ENCODE results near the gene CCDC149. TPM values are rescaled to one million over a fixed set of nuclear protein-coding genes. Genes with fewer than 3 reads are reported as not detected.

The CCDC149 gene
- total RNA-seq, 2 experiments from 2014 or later, result 0.25 to 0.69 TPM

DNA sequence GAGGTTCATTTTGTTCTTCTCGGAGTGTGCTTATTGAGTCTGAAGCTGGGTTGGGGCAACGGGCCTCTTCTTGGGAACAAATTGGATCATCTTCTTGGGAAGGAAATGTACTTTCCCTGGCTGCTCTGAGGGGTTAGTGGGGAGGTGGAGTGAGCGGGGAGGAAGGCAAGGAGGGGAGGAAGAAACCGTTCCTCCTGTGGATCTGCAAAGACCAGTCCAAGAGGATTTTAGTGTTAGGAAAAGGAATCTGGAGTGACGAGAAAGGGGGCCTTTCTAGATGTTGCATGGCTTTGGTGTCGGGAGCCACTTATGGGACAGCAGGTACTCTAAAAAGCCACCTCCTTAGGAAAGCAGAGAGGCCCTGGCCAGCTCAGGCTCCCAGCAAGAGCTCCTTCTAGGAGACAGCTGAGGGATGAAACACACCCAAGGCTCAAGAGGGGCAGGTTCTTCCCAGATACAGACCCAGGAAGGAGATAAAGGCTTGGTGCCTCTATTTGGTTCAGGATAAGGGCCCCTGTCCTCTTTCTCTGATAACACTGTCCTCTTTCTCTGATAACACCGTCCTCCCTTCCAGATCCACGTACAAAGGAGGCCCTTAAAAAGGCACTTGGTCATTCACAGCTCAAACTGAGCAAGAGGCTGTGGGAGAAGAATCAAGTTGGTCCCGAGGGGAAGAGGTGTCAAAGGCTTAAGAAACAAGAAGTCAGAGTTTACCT, 117.0 kb downstream of the CCDC149 start:
- no peak overlapping the region for H3K27ac Mint-ChIP-seq
- Histone ChIP-seq H3K4me3 (ENCODE audit: low read length) (no peak overlapping the region), H3K4me1 (ENCODE audit: insufficient read depth, low read length) (no peaks in the 10 kb centered on the region), H3K9me3 (ENCODE audit: control insufficient read depth in 1 of 2, insufficient read depth in 1 of 2, low read length in 2 of 2) (peaks cover 0 to 14% of the 10 kb centered on the region in 2 experiments), H3K36me3 (ENCODE audit: insufficient read depth, low read length) (no peaks in the 10 kb centered on the region), H3K27me3 (ENCODE audit: control insufficient read depth in 1 of 2, insufficient read depth in 2 of 2, low read length in 2 of 2) (peaks cover 15 to 26% of the 10 kb centered on the region in 2 experiments), H3K27ac (ENCODE audit: low read depth in 1 of 2, low read length in 2 of 2) (no peak overlapping the region)
- no peaks in the 10 kb centered on the region for H3K36me3 Mint-ChIP-seq (ENCODE audit: low read depth)
- ATAC-seq (ENCODE audit: poor library complexity), result no peak
- no peaks in the 10 kb centered on the region for H3K9me3 Mint-ChIP-seq
- no peak overlapping the region for H3K4me3 Mint-ChIP-seq
- no peak for DNase-seq
- peaks cover 46% of the 10 kb centered on the region for H3K27me3 Mint-ChIP-seq
- CTCF ChIA-PET, result no interaction called here
- no peak for TF ChIP-seq CTCF (IDR thresholded peaks at IDR 0.05)
- no peaks in the 10 kb centered on the region for H3K4me1 Mint-ChIP-seq (ENCODE audit: low read depth)
- POLR2A ChIA-PET, result no interaction called here
- intact Hi-C loops (cut with DNase I, micrococcal nuclease), result no loop called here

- intact Hi-C loops (cut with DNase I, micrococcal nuclease), result no loop called here
- DNase-seq (no peak), ATAC-seq (ENCODE audit: poor library complexity) (no peak)
- no peak for TF ChIP-seq CTCF (IDR thresholded peaks at IDR 0.05)
- peaks cover 44% of the 10 kb centered on the region for H3K27me3 Mint-ChIP-seq
- Histone ChIP-seq H3K36me3 (ENCODE audit: insufficient read depth, low read length) (no peaks in the 10 kb centered on the region), H3K4me3 (ENCODE audit: low read length) (no peak within 1 kb of the TSS), H3K9me3 (ENCODE audit: control insufficient read depth in 1 of 2, insufficient read depth in 1 of 2, low read length in 2 of 2) (peaks cover 0 to 14% of the 10 kb centered on the region in 2 experiments), H3K27me3 (ENCODE audit: control insufficient read depth in 1 of 2, insufficient read depth in 2 of 2, low read length in 2 of 2) (peaks cover 15 to 19% of the 10 kb centered on the region in 2 experiments), H3K4me1 (ENCODE audit: insufficient read depth, low read length) (no peaks in the 10 kb centered on the region), H3K27ac (ENCODE audit: low read depth in 1 of 2, low read length in 2 of 2) (no peak within 1 kb of the TSS)
- POLR2A ChIA-PET, result no interaction called here
- H3K4me3 Mint-ChIP-seq, result no peak within 1 kb of the TSS
- no peak within 1 kb of the TSS for H3K27ac Mint-ChIP-seq
- no peaks in the 10 kb centered on the region for H3K9me3 Mint-ChIP-seq
- CTCF ChIA-PET, result no interaction called here
- H3K4me1 Mint-ChIP-seq (ENCODE audit: low read depth), result no peaks in the 10 kb centered on the region
- no peaks in the 10 kb centered on the region for H3K36me3 Mint-ChIP-seq (ENCODE audit: low read depth)
Measured at GRCh38 chr4:24794916-24795665, 117.8 kb downstream of the CCDC149 start, which contains the start of gene SOD3. TSS of gene SOD3 (plus strand) at chr4:24795573. CDS start at chr4:24799522, 3,949 bp downstream.

DNA sequence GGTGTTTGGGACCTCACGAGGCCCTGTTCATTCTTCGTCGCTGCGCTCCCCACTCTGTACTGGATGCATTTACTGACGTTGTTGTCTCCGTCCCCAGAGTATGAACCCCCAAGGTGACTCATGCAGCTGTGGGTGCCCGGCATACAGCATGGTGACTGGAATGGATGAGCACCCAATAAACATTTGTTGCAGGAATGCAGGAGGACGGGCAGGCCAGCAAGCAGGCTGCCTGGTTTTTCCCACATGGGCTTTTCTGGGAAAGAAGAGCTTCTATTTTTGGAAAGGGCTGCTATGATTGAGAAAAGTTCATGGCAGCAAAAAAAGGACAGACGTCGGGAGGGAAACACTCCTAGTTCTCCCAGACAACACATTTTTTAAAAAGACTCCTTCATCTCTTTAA, 118.4 kb downstream of the CCDC149 start:
- ChIA-PET CTCF (no interaction called here), POLR2A (no interaction called here)
- ATAC-seq (ENCODE audit: poor library complexity) (no peak), DNase-seq (no peak)
- Mint-ChIP-seq H3K27me3 (peaks cover 44% of the 10 kb centered on the region), H3K4me1 (ENCODE audit: low read depth) (no peaks in the 10 kb centered on the region), H3K9me3 (no peaks in the 10 kb centered on the region), H3K4me3 (no peak overlapping the region), H3K36me3 (ENCODE audit: low read depth) (no peaks in the 10 kb centered on the region), H3K27ac (no peak overlapping the region)
- TF ChIP-seq CTCF (IDR thresholded peaks at IDR 0.05), result no peak
- Histone ChIP-seq H3K27me3 (ENCODE audit: control insufficient read depth in 1 of 2, insufficient read depth in 2 of 2, low read length in 2 of 2) (peaks cover 15 to 19% of the 10 kb centered on the region in 2 experiments), H3K4me3 (ENCODE audit: low read length) (no peak overlapping the region), H3K36me3 (ENCODE audit: insufficient read depth, low read length) (no peaks in the 10 kb centered on the region), H3K4me1 (ENCODE audit: insufficient read depth, low read length) (no peaks in the 10 kb centered on the region), H3K9me3 (ENCODE audit: control insufficient read depth in 1 of 2, insufficient read depth in 1 of 2, low read length in 2 of 2) (peaks cover 0 to 11% of the 10 kb centered on the region in 2 experiments), H3K27ac (ENCODE audit: low read depth in 1 of 2, low read length in 2 of 2) (no peak overlapping the region)
- intact Hi-C loops (cut with DNase I, micrococcal nuclease), result no loop called here

Measured in CD4-positive, alpha-beta T cell (primary cell).